ENCODE data around the gene ATP8B4. TPM values are rescaled to one million over a fixed set of nuclear protein-coding genes. Genes with fewer than 3 reads are reported as not detected.

The ATP8B4 gene
- total and polyA plus RNA-seq, 10 of the 15 experiments (the other 5 are each of a cell fraction or from before 2014, with no cell fraction given), result 0.02 to 0.94 (median 0.19) TPM

- TF ChIP-seq BCLAF1 (IDR thresholded peaks at IDR 0.05) (no peak), RAD21 (IDR thresholded peaks at IDR 0.05; ENCODE audit: insufficient read depth, low read depth, low read length) (peak; percentile 56), CTCF (IDR thresholded peaks at IDR 0.05 in 2 of 3, conservative IDR thresholded peaks at IDR 0.05 in 1 of 3; ENCODE audit: control insufficient read depth in 2 of 3, extremely low read depth in 1 of 3, insufficient read depth in 1 of 3, low read depth in 3 of 3, low read length in 3 of 3) (peak; percentile 44 to 51 (median 50))
Observed at GRCh38 chr15:50051811-50052419, 67.1 kb downstream of the ATP8B4 start (continued).

GRCh38 chr15:50050986-50051743, 67.9 kb downstream of the ATP8B4 start:
- 5% methylated on average over 5 of the region's 5 CpGs for WGBS (ENCODE audit: insufficient coverage, insufficient replicate concordance, low lambda C conversion rate, missing lambda C conversion rate)
- intact Hi-C loops (cut with micrococcal nuclease; ENCODE audit: unreplicated experiment), result no loop called here
- ChIA-PET RAD21 (ENCODE audit: unreplicated experiment) (interaction anchor here (0.8 to 8.0 kb wide), 10 partner anchors 42 to 1189 kb away, joined by 3 to 50 read pairs (median 8); partner anchors contain the start of gene FGF7), POLR2A (no interaction called here), CTCF (interaction anchor here (0.8 to 11.2 kb wide), 30 partner anchors 8 to 1189 kb away, joined by 3 to 114 read pairs (median 4); partner anchors contain the start of gene FGF7), SMC1A (ENCODE audit: uncharacterized antibody, unreplicated experiment) (interaction anchor here (0.6 to 5.8 kb wide), 30 partner anchors 8 to 1692 kb away, joined by 3 to 53 read pairs (median 4); partner anchors contain the start of gene FGF7)
- in situ Hi-C loops (cut with MboI), result loop anchor here (10.0 kb wide), 1 partner anchor 806 kb away; no protein-coding TSS in a partner anchor
- Histone ChIP-seq H3K9ac (ENCODE audit: control insufficient read depth, insufficient read depth, low read length) (no peak overlapping the region), H3K4me2 (ENCODE audit: control insufficient read depth, insufficient read depth) (no peak overlapping the region), H3K4me1 (ENCODE audit: control insufficient read depth, insufficient read depth, low read length) (no peaks in the 10 kb centered on the region), H3K27me3 (replicated peaks in 1 of 2; ENCODE audit: control insufficient read depth in 2 of 2, insufficient read depth in 2 of 2, low read length in 1 of 2) (no peaks in the 10 kb centered on the region), H3K79me2 (ENCODE audit: control insufficient read depth, insufficient read depth, low read length) (no peaks in the 10 kb centered on the region), H4K20me1 (ENCODE audit: control insufficient read depth, insufficient read depth) (no peaks in the 10 kb centered on the region), H2AFZ (ENCODE audit: control insufficient read depth, low read depth, low read length) (no peak overlapping the region), H3K4me3 (no peak overlapping the region), H3K27ac (ENCODE audit: control insufficient read depth, insufficient read depth) (no peak overlapping the region), H3K9me3 (replicated peaks; ENCODE audit: control insufficient read depth, insufficient read depth, low read length) (no peaks in the 10 kb centered on the region), H3K36me3 (ENCODE audit: control insufficient read depth in 2 of 2, insufficient read depth in 2 of 2, low read length in 1 of 2) (no peaks in the 10 kb centered on the region)
- FAIRE-seq, result no peak
- no peak for DNase-seq (ENCODE audit: low read depth, low spot score)
- no peak for ATAC-seq
- BruUV-seq (replicated peaks), result no TSS peak
- TF ChIP-seq SMAD5 (IDR thresholded peaks at IDR 0.05; ENCODE audit: low read depth), result no peak
- TF ChIP-seq WRNIP1 (IDR thresholded peaks at IDR 0.05; ENCODE audit: borderline replicate concordance, low read depth, low read length), result no peak
- no peak for TF ChIP-seq HDAC6 (IDR thresholded peaks at IDR 0.05; ENCODE audit: unreplicated experiment)
- TF ChIP-seq FOXK2 (IDR thresholded peaks at IDR 0.05), result no peak
- no peak for TF ChIP-seq USF1 (IDR thresholded peaks at IDR 0.05; ENCODE audit: borderline replicate concordance, extremely low read length, insufficient read depth, low read depth, low read length)

Data from GM12878 (cell line).